Nephron (organoid): ENCODE data around the gene DLGAP5.

ENCODE experiments used
- H3K27ac Mint-ChIP-seq, 3 experiments: 2 replicates each; pipeline ENCODE4 v1.8.0; 2020; ENCODE audit warnings: mixed read lengths in 3 of 3, mild to moderate bottlenecking in 2 of 3, moderate library complexity in 1 of 3
- H3K27me3 Mint-ChIP-seq: 2 replicates; pipeline ENCODE4 v1.8.0; 2021; ENCODE audit warnings: low read depth, mild to moderate bottlenecking, moderate library complexity, mixed read lengths
- H3K36me3 Mint-ChIP-seq: 2 replicates; pipeline ENCODE4 v1.8.0; 2020; ENCODE audit warnings: low read depth, mixed read lengths
- H3K4me1 Mint-ChIP-seq: 2 replicates; pipeline ENCODE4 v1.8.0; 2020; ENCODE audit warnings: mixed read lengths
- H3K4me3 Mint-ChIP-seq, 3 experiments: 2 replicates each; pipeline ENCODE4 v1.8.0; 2020; ENCODE audit warnings: mild to moderate bottlenecking in 3 of 3, mixed read lengths in 3 of 3, moderate library complexity in 2 of 3
- H3K9me3 Mint-ChIP-seq: 2 replicates; pipeline ENCODE4 v1.8.0; 2020; ENCODE audit warnings: mixed read lengths
- CTCF ChIP-seq, 3 experiments: fragments of 200-600 bp; sonication (generic); IDR thresholded peaks; one replicate each; pipeline ENCODE4 v1.5.0; 2021; ENCODE audit warnings: antibody characterized with exemption in 3 of 3; ENCODE audit not compliant: unreplicated experiment in 3 of 3

The DLGAP5 gene

GRCh38 chr14:55128386-55129085, 62.8 kb downstream of the DLGAP5 start:
- Mint-ChIP-seq H3K9me3 (no peaks in the 10 kb centered on the region), H3K27ac (no peak overlapping the region), H3K27me3 (peaks cover 72% of the 10 kb centered on the region), H3K4me3 (peak overlapping the region; percentile 83 to 87 (median 83)), H3K36me3 (no peaks in the 10 kb centered on the region), H3K4me1 (peaks cover 26% of the 10 kb centered on the region)
- TF ChIP-seq CTCF (IDR thresholded peaks at IDR 0.05; ENCODE audit: unreplicated experiment in 3 of 3), result no peak

- TF ChIP-seq CTCF (IDR thresholded peaks at IDR 0.05; ENCODE audit: unreplicated experiment in 3 of 3), result no peak
- Mint-ChIP-seq H3K9me3 (no peaks in the 10 kb centered on the region), H3K27me3 (peaks cover 71% of the 10 kb centered on the region), H3K4me1 (peaks cover 34% of the 10 kb centered on the region), H3K27ac (no peak overlapping the region), H3K4me3 (peak overlapping the region in 1 of 3 experiments; percentile 87), H3K36me3 (no peaks in the 10 kb centered on the region)
These were observed 63.9 kb downstream of the DLGAP5 start for GRCh38 chr14:55127460-55127951.

- no peak for TF ChIP-seq CTCF (IDR thresholded peaks at IDR 0.05; ENCODE audit: unreplicated experiment in 3 of 3)
- H3K9me3 Mint-ChIP-seq, result no peaks in the 10 kb centered on the region
- peak overlapping the region in 2 of 3 experiments; percentile 1 to 5 for H3K4me3 Mint-ChIP-seq
- no peaks in the 10 kb centered on the region for H3K36me3 Mint-ChIP-seq
- peaks cover 66% of the 10 kb centered on the region for H3K27me3 Mint-ChIP-seq
- H3K4me1 Mint-ChIP-seq, result peaks cover 39% of the 10 kb centered on the region
- peak overlapping the region in 2 of 3 experiments; percentile 2 to 29 for H3K27ac Mint-ChIP-seq
These were observed 64.4 kb downstream of the DLGAP5 start for GRCh38 chr14:55126932-55127459.

- Mint-ChIP-seq H3K4me3 (no peak overlapping the region), H3K36me3 (no peaks in the 10 kb centered on the region), H3K27ac (peak overlapping the region in 2 of 3 experiments; percentile 2 to 52), H3K9me3 (no peaks in the 10 kb centered on the region), H3K4me1 (peaks cover 41% of the 10 kb centered on the region), H3K27me3 (peaks cover 56% of the 10 kb centered on the region)
- no peak for TF ChIP-seq CTCF (IDR thresholded peaks at IDR 0.05; ENCODE audit: unreplicated experiment in 3 of 3)
These were observed 65.4 kb downstream of the DLGAP5 start for GRCh38 chr14:55126034-55126433.

- Mint-ChIP-seq H3K36me3 (no peaks in the 10 kb centered on the region), H3K4me3 (peak overlapping the region in 1 of 3 experiments; percentile 39), H3K4me1 (peaks cover 41% of the 10 kb centered on the region), H3K27ac (peak overlapping the region in 1 of 3 experiments; percentile 23), H3K9me3 (no peaks in the 10 kb centered on the region), H3K27me3 (peaks cover 50% of the 10 kb centered on the region)
- TF ChIP-seq CTCF (IDR thresholded peaks at IDR 0.05; ENCODE audit: unreplicated experiment in 3 of 3), result no peak
These were observed 66.0 kb downstream of the DLGAP5 start for GRCh38 chr14:55125403-55125802.
